Erythroblast (primary cell): ENCODE results near the gene TPRN.

Source experiments
- GATA1 ChIP-seq: IDR thresholded peaks from 2 replicates; pipeline ENCODE4 v1.6.1; 2011; ENCODE audit warnings: low read depth, mild to moderate bottlenecking, control low read depth, low read length, moderate library complexity
- POLR2A ChIP-seq: IDR thresholded peaks from 2 replicates; pipeline ENCODE4 v1.6.1; 2011; ENCODE audit warnings: mild to moderate bottlenecking, low read length

- TF ChIP-seq POLR2A (no peak), GATA1 (no peak)
Observed at GRCh38 chr9:137167747-137168572, 32.6 kb downstream of the TPRN start.
